Activated T-helper 9 cell treated with anti-CD3 and anti-CD28 coated beads, Interleukin-2, amount 50 U/mL, for 16 hours (primary cell): ENCODE results near the gene CBFB.

ENCODE experiments used
- DNase-seq: peaks from one replicate; pipeline ENCODE4 v3.0.0-alpha.2; 2020; ENCODE audit warnings: low read depth

The CBFB gene

GRCh38 chr16:67016681-67017420, 12.1 kb upstream of the CBFB start:
- no peak for DNase-seq

GRCh38 chr16:67017421-67017750, 11.6 kb upstream of the CBFB start:
- no peak for DNase-seq

- DNase-seq = peak; percentile 77
Measured at GRCh38 chr16:67017810-67018488, 11.0 kb upstream of the CBFB start.

GRCh38 chr16:67019171-67019570, 9.8 kb upstream of the CBFB start:
- DNase-seq = no peak

- DNase-seq = no peak
Measured at GRCh38 chr16:67021321-67021720, 7.6 kb upstream of the CBFB start.

GRCh38 chr16:67022531-67023214, 6.3 kb upstream of the CBFB start:
- no peak for DNase-seq

GRCh38 chr16:67023689-67024088, 5.3 kb upstream of the CBFB start:
- DNase-seq = no peak

GRCh38 chr16:67024384-67025209, 4.4 kb upstream of the CBFB start:
- DNase-seq = no peak

GRCh38 chr16:67025210-67025550, 3.8 kb upstream of the CBFB start:
- DNase-seq = no peak

GRCh38 chr16:67026570-67026969, 2.4 kb upstream of the CBFB start:
- DNase-seq = no peak

GRCh38 chr16:67027046-67027445, 1.9 kb upstream of the CBFB start:
- DNase-seq = no peak

- DNase-seq = no peak
Measured at GRCh38 chr16:67028167-67028695, 718 bp upstream of the CBFB start.

GRCh38 chr16:67029254-67030096, 526 bp downstream of the CBFB start:
- DNase-seq = peak; percentile 49

GRCh38 chr16:67030221-67030962, 1.4 kb downstream of the CBFB start:
- DNase-seq = no peak

- no peak for DNase-seq
Measured at GRCh38 chr16:67034487-67034886, 5.5 kb downstream of the CBFB start.

GRCh38 chr16:67035364-67035763, 6.4 kb downstream of the CBFB start:
- DNase-seq = no peak

GRCh38 chr16:67036323-67036741, 7.4 kb downstream of the CBFB start:
- no peak for DNase-seq

GRCh38 chr16:67039260-67040020, 10.5 kb downstream of the CBFB start:
- DNase-seq = no peak

- DNase-seq = no peak
Measured at GRCh38 chr16:67040166-67040565, 11.2 kb downstream of the CBFB start.

GRCh38 chr16:67040906-67041305, 12.0 kb downstream of the CBFB start:
- no peak for DNase-seq
